Lower leg skin (tissue), 3 donors: Measurements from ENCODE around the gene PCYT2.

Source experiments
- CTCF ChIP-seq, 3 donors: fragments of 450-650 bp; IDR thresholded peaks; one replicate each; pipeline ENCODE4 v1.5.1; 2016; ENCODE audit warnings: antibody characterized with exemption in 3 of 3, mild to moderate bottlenecking in 3 of 3, moderate library complexity in 2 of 3
- POLR2A ChIP-seq, 2 donors: fragments of 450-650 bp; IDR thresholded peaks; one replicate each; pipeline ENCODE4 v1.6.1; 2016 to 2017; ENCODE audit warnings: antibody characterized with exemption in 2 of 2, mild to moderate bottlenecking in 1 of 2, moderate library complexity in 1 of 2

DNA sequence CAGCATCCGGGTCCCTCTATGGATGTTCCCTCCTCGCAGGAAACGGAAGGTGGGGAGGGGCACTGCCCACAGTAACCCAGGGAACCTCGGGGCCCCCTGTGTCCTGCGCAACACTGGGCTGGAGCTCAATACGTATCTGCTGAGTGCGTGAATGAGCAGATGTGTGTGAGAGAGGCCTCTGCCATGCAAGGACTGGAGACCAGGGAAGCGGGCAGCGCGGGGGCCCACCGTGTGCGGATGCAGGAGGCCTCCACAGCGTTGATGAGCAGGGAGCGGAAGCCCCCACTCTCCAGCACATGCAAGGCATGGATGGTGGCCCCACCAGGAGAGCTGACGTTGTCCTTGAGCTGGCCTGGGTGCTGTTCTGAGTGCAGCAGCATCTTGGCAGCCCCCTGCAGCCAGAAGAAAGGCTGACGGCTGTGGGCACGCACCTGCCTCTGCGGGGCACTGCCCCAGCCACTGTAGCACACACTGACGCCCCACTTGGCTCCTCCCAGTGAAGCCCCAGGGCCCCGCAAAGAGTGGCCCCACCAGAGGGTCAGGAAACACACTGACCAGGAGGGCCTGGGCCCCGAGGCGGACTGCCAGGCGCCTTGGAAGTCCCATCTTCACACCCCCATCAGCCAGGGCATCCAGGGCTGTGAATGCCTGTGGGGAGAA, 23.0 kb upstream of the PCYT2 start:
- TF ChIP-seq CTCF (IDR thresholded peaks at IDR 0.05) (no peak), POLR2A (IDR thresholded peaks at IDR 0.05) (no peak)
